SK-N-SH treated with all-trans-retinoic acid at 6 μM for 48 hours (cell line): ENCODE measurements around the gene SERP1.

Experiments
- PATZ1 ChIP-seq: fragments of 250-450 bp; sonication (Bioruptor Pico); IDR thresholded peaks from 2 replicates; pipeline ENCODE4 v1.8.0; 2020; ENCODE audit warnings: mild to moderate bottlenecking, moderate library complexity, borderline replicate concordance
- SNAI2 ChIP-seq: fragments of 250-450 bp; sonication (Bioruptor Pico); IDR thresholded peaks from 2 replicates; pipeline ENCODE4 v1.5.0; 2020; ENCODE audit warnings: mild to moderate bottlenecking, moderate library complexity

GRCh38 chr3:150583028-150583427, 36.7 kb upstream of the SERP1 start:
- TF ChIP-seq PATZ1 (CRISPR knock-in tag) (no peak), SNAI2 (CRISPR knock-in tag) (no peak)
